Fibroblast of skin of back (primary cell): ENCODE data around the gene XRRA1. TPM values are rescaled to one million over a fixed set of nuclear protein-coding genes. Genes with fewer than 3 reads are reported as not detected.
A peak's percentile ranks its signal among the peaks of the same experiment; 100 is the strongest.
"Not testable (repeated sequence)": the region's sequence is repeated elsewhere in the genome, so short reads cannot be mapped to it uniquely, and the experiment has no call there.

Experiments
- DNase-seq: peaks from one replicate; pipeline ENCODE4 v3.0.0-alpha.2; 2013
- polyA plus RNA-seq, 2 experiments: library from polyadenylated mRNA; unstranded; fragments of 120-200 nt; gene quantifications; one replicate each; pipeline ENCODE4 v1.2.1, GENCODE V29; 2013; ENCODE audit not compliant: insufficient read length in 2 of 2

The XRRA1 gene, protein sequence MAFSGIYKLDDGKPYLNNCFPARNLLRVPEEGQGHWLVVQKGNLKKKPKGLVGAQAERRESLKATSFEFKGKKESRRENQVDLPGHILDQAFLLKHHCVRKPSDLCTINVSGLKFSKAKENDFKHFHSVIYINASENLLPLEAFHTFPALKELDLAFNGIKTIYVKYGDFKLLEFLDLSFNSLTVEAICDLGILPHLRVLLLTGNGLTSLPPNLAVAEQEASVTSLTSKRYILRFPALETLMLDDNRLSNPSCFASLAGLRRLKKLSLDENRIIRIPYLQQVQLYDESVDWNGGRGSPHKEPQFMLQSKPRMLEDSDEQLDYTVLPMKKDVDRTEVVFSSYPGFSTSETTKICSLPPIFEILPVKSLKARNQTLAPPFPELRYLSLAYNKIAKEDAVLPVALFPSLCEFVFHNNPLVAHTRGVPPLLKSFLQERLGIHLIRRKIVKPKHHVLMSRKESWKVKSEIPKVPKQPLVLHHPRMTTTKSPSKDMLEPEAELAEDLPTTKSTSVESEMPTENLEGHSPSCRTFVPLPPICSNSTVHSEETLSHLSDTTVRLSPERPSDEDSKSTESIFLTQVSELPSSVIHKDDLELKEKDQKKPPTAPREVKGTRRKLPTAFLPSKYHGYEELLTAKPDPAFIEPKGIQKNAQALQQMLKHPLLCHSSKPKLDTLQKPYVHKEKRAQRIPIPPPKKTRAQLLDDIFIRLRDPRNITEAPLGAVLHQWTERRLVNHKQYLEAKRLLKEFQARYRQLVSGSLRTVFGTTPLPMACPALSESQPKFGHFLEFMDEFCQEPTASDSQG
- polyA plus RNA-seq (2013, experiment 1 of 2; ENCODE audit: insufficient read length) = 16.9 TPM
- 13.9 TPM for polyA plus RNA-seq (2013, experiment 2 of 2; ENCODE audit: insufficient read length)

DNA sequence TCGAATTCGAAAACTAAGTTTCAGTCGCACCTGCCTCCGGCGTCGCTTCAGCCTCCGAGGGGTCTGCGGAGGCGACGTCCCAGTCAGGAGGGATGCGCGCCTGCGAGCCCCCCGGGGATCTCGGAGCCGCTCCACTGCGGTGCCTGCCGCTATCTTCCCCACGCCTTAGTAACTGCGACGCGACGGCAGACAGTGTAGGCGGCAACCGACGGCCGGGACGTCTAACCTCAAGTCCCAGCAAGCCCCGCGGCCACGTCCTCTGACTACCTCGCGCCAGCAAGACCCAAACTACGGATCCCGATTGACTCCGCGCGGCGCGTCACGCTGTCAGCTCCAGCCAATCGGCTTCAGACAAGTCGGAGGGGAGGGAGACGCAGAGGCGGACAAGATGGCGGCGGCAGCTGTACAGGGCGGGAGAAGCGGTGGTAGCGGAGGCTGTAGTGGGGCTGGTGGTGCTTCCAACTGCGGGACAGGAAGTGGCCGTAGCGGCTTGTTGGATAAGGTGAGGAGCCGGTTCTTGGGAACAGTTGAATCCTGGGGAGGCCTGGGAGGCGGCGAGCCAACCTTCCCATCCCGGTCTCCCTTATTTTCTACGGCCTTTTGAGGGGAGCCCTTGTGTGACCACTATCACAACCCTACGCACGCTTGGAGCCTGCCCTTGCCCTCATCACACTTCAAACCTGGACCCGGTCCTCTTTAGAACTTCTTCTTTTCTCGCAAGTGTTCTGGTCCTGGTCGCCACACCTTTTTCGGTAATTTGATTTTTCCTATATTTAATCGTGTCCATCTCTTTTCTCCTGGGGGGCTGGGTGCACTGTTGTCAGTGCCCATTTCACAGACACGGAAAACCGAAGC, at the start of gene XRRA1, which contains the start of gene SPCS2:
Gene XRRA1 (minus strand): TSS at position 194 of the 855 bp plus-strand sequence. CDS start 8,213 bp downstream, outside the sequence.
Gene SPCS2 (plus strand): TSS at position 369 of the 855 bp plus-strand sequence. CDS start 20 bp downstream, at position 389.
- DNase-seq = peak; percentile 99

DNA sequence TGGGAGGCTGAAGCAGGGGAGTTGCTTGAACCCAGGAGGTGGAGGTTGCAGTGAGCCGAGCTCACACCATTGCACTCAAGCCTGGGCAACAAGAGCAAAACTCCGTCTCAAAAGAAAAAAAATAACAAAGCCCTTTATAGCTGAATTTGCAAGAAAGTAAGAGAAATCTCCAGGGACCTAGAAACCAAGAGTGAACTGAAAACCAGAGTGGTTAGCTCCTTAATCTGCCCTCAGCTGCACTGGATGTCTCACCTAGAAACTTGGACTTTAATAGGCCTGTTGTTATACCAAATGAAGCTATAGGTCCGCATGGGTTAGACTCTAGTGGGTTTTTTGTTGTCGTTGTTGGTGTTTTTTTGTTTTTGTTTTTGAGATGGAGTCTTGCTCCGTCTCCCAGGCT, 44.0 kb upstream of the XRRA1 start:
- DNase-seq = no peak

DNA sequence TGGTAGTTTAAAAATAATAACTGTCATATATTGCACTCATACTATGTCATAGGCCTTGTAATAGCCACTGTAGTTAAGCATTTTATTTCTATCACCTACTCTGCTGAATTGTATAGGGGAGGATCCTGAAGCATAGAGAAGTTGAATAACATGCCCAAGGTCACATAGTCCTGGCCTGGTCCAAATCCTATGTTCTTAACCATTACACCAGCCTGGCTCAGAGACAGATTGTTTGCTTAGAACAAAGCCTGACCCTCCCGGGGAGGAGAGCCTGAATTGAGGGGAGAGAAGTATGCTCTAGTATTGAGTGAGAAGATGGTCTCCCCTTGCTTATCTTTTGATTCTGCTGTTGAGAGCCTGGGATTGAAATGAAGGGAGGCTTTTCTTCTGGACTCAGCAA, 42.0 kb upstream of the XRRA1 start:
- DNase-seq = no peak

DNA sequence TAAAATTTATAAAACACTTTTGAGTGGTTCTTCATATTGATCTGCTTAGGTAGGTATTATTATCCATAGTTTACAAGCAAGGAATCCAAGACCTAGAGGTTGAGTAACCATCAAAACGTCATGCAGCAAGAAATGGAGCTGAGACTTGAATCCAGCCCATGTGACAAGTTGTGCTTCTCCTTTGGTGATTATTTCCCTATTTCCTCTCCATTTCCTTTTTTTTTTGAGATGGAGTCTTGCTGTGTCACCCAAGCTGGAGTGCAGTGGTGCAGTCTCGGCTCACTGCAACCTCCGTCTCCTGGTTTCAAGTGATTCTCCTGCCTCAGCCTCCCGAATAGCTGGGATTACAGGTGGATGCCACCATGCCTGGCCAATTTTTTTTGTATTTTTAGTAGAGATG, 41.3 kb upstream of the XRRA1 start:
- not testable (repeated sequence) for DNase-seq

DNA sequence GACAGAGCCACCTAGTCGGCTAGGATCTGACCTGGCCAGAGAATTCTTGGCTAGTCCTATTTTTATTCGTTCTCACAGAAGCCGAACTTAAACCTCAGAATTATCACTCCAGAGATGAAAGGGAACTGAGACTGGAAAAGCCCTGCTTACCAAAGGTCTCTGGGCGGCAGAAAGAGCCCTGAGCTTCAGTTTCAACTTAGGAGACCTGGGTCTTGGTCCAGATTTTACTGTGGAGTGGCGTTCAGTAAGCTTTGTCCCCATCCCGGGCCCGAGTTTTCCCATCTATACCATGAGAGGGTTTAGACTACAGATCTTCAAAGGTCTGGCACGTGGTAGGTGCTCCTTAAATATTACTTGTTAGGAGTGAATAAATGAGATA, 40.4 kb upstream of the XRRA1 start:
- DNase-seq = no peak

DNA sequence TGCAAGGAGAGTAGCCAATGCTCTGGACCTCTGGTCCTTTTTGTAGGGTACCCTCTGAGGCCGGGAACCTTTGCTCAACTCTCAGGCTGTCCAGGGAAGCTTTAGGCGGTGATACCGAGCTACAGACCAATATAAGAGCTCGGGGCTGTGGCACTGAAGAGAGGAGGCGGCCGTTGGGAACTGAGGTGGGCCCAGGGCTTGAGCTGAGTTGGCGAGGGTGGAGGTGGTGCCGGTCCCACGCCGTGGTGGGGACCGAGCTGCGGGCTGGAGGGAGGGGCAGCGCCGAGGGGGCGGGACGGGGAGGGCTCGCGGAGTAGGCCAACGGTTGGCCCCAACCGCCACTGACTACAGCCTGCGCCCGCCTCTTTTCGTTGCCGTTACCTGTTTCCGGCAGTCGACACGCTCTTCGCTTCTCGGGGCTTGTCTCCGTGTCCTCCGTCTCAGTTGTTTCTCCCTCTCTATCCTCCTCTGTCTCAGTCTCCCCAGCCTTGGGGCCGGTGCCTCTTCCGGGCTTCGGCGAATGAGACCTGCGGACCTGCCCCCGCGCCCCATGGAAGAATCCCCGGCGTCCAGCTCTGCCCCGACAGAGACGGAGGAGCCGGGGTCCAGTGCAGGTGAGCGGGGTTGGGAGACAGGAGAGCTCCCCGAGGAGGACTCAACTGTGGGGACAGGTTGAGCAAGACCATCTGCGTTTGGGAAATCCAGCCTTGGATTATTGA, 39.8 kb upstream of the XRRA1 start, which contains the start of gene NEU3:
Gene NEU3 (plus strand): TSS at position 393 of the 719 bp plus-strand sequence. CDS start 128 bp downstream, at position 521.
- DNase-seq = peak; percentile 75

DNA sequence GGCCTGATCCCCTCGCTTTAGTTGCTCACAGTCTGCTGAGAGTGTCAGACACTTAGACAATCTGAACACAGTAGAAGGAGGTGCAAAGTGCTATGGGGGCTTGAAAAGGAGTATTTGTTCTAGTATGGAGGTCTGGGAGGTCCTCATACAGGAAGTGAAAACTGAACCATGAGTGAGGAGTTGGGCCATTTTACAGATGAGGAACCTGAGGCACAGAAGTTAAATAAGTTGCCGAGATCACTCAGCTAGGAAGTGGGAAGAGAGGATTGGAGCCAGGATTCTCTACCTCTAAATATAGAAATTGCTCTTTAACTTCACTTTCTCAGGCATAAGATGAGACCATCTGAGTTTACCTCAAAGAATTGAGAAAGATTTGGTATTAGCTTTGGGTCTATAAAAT, 35.8 kb upstream of the XRRA1 start:
- DNase-seq = no peak

DNA sequence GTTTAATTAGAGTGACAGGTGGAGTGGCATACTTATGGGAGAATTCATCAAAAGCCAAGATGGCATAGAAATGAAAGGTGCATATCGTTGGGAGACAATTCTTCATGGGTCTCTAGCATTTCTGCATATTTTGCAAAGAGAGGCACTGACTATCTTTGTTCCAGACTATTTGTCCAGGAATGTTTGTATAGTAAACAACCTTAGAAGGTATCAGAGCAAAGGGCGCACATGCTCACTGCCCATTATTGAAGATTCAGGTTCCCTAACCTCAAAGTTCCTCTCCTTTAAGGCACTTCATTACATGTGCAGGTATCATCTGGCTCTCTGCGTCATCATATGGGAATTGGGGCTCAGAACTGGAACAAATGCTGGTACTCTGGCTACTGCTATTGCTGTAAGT, 35.2 kb upstream of the XRRA1 start:
- DNase-seq = no peak

DNA sequence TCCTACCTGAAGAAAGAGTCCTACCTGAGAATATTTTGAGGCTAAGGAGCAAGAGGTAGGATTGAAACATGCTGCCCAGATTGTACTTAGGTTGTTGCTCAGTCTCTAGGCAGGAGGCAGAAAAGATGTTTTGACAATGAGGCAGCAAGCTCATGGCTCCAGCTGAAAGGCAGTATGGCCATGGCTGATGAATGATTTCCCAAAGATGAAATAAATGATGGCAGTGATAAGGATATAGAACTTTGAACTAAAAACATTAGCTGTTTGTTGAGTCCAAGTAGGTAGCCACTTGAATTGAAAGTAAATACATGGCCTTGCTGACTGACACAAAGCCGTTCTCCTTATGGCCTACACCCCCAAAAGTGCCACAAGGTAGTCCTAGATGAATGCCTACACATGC, 33.0 kb upstream of the XRRA1 start:
- no peak for DNase-seq

DNA sequence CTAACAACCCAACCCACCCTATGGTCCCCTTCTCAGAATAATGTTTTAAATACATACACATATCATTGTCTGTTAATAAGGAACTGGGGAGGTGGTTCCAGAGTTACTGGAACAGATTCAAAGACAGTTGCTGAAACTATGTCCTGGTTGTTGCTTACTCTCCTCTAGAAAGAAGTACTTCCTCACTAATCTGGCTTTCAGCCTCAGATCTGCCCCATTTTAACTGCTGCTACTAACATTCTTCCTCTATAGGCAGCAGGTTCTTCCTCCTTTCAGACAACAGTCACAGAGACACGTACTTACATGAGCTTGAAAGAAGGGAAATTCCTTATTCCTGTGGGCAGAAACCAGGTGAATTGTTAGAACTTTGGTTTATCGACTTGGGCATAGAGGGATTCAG, 31.7 kb upstream of the XRRA1 start:
- no peak for DNase-seq

DNA sequence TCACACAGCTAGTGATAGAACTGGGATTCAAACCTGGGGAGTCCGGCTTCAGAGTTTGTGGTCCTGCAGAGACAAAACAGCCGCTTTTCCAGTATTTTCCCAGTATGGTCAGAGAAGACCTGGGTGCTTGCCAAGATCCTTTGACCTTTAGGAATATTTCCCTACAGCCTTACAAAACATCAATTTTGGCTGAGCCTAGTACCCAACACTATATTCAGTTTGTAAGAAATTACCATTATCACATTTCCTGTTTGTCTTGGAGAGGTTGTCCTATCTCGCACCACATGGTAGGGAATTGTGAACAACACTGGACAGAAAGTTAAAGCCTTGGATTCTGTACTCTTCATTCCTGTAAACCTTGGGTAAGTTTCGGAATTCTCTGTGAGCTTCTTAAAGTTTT, 29.1 kb upstream of the XRRA1 start:
- no peak for DNase-seq

DNA sequence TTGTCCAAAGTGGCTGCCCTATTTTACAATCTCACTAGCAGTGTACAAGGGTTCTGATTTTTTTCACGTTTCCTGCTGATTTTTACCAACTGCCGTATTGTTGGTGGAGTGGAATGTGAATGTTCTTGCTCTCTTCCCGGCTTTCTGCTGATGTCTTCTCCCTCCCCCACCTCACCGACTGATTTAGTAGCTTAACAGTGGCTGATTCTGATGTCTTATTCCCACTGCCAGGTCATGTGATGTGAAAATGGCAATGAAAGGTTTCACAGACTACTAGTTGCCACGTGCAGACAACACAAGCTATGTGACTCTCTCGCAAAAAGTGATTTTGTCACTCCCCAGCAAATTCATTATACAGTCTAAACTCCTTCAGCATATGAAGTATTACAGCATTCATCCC, 22.5 kb upstream of the XRRA1 start:
- no peak for DNase-seq

DNA sequence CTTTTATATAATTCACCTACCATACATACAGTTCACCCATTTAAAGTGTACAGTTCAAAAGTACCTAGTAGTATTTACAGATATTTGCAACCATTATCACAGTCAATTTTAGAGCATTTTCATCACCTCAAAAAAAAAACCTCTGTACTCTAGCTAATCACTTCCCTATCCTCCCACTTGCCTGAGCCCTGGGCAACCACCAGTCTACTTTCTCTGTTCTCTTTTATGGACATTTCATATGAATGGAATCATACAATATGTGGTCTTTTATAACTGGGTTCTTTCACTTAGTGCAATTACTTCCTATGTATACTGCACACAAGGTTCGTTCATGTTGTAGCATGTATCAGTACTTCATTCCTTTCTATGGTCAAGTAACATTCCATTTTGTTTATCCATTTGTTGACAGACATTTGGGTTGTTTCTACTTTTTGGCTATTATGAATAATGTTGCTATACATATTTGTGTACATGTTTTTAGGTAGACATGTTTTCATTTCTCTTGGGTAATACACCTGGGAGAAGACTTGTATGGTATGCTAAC, 22.0 kb upstream of the XRRA1 start:
- DNase-seq = no peak

DNA sequence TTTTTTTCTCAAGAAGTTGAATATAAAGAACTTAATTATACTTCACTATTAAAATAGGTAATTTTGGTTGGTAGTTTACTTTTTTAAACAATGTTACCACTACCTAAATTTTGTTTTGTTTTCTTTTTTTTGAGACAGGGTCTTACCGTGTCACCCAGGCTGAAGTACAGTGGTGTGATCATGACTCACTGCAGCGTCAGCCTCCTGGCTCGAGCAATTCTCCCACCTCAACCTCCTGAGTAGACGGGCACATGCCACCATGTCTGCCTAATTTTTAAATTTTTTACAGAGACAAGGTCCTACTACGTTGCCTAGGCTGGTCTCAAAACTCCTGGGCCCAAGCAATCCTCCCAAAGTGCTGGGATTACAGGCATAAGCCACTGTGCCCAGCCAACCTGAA, 17.8 kb upstream of the XRRA1 start:
- no peak for DNase-seq

DNA sequence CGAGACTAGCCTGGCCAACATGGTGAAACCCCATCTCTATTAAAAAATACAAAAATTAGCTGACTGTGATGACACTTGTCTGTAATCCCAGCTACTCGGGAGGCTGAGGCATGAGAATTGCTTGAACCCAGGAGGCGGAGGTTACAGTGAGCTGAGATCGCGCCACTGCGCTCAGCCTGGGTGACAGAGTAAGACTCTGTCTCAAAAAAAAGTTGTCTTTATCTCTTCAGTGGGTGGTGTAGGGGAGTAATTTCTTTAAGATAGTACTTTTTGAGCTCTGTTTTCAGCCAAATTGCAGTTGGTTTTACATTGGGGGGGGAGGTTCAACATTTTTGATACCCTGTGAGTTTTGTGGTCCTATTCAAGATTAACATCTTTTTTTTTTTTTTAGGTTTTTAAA, 11.2 kb upstream of the XRRA1 start:
- DNase-seq = not testable (repeated sequence)

DNA sequence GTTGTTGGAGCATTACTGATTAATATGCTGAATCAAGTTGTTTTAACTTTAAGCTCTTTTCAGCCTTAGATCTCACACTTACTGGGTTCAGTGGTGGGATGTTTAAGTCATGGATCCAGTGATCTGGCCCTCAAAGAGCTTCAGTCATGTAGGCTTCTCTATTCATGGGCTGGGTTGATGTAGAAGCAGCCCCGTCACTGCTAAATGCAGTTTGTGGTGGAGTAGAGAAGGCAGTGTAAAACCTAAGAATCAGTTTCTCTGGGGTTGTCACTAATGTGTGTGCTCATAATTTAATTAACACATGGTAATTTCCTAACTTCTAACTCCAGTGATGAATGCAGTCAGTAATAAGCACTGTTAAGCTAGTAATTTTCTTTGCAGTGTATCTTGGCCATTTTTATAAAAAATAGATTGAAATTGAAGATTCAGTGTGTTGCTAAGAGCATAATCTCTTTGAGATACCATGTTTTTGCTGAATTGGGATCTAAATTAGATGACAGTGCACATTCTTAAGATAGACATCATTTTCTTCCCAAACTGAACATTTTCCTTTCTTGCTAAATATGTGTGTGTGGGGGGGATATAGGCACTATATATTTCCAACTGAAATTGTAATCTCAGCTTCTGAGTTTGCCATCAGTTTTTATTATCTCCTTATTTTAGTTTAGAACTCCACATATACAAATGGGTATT, 9.2 kb upstream of the XRRA1 start:
- DNase-seq = peak; percentile 13

DNA sequence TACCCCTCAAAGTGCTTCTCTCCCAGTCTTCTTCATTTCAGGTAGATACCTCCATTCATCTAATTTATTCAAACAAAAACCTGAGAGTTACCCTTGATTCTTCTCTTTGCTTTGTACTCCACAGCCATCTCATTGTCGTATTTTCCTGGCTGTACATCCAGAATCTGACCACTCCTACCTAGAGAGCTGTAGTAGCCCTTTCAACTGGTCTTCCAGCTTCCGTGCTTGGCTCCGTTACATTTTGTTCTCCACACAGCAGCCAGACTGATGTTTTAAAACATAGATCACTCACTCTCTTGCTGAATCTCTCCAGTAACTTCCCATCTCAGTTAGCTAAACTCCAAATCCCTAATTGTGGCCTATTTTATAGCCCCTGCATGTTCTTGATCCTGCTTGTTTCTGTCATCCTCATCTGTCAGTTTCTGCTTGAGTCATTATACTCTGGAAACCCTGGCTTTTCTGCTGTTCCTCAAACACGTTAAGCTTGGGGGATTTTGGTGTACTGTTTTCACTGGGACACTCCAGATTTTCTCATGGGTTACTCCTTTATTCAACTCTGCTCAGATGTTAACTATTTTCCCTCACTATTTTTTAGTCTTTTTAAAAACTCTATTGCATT, 7.6 kb upstream of the XRRA1 start:
- DNase-seq = no peak

DNA sequence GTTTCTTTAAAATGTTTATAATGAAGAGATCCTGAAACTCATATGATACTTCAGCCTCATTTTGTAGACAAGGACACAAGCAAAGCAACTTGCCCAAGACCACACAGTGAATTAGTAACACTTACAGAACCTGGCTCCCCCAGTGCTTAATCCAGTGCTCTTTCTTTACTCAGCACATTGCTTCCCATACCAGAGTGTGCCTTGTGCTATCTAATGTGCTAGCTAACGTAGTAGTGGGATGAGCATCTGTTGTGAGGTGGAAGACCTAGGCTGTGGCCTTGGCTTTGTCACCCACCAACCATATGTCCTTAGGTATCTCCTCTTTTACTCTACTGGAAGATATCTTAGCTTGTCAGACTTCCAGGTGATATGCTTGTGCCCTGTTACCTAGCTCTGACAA, 5.3 kb upstream of the XRRA1 start:
- no peak for DNase-seq

DNA sequence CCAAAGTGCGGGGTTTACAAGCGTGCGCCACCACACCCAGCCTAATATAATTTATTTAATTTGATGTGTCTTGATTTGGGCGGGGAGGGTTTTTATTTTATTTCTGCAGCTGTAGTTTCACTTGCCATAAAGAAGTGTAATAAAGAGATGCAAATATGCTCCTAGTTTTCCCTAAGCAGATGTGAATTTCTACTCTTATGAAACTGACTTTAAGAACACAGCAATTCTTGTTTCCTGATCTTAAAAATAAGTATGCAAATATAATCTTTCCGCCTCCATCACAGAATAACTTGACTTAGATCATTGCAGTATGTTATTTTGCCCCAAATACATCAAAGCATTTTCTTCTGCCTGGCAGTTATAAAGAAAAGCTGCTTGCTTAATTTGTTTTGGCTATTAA, 4.6 kb upstream of the XRRA1 start:
- DNase-seq = no peak

DNA sequence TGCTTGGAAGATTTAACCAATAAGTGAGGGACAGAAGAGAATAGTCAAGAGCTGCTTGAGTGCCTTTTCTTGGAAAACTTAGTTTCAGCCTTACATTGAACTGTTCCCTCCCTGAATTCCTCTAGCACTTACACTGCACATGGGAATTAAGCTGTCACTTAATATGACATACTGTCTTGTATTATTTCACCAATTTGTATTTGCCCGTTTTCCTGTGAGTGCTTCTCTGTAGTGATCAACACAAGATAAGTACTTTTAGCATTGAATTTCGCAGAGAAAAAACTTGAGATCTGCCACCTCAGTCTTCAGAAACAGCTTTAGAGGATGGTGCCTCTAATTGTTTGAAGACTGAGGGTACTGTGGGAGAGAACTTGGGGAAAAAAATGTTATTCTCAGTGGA, 3.9 kb upstream of the XRRA1 start:
- no peak for DNase-seq
